IPS-18a (cell line): ENCODE measurements around the gene ZNF227.

ENCODE experiments used
- H3K27ac ChIP-seq: one replicate; pipeline ENCODE4 v1.5.1; 2013; ENCODE audit warnings: low read length
- H3K27me3 ChIP-seq: one replicate; pipeline ENCODE4 v1.6.1; 2013; ENCODE audit warnings: mild to moderate bottlenecking, low read length; ENCODE audit not compliant: control insufficient read depth, insufficient read depth
- H3K36me3 ChIP-seq: one replicate; pipeline ENCODE4 v1.6.1; 2013; ENCODE audit warnings: low read depth, low read length; ENCODE audit not compliant: control insufficient read depth
- H3K4me1 ChIP-seq: one replicate; pipeline ENCODE4 v1.6.1; 2013; ENCODE audit warnings: low read depth, low read length; ENCODE audit not compliant: control insufficient read depth
- H3K4me3 ChIP-seq: one replicate; pipeline ENCODE4 v1.5.1; 2013; ENCODE audit warnings: low read length
- H3K9ac ChIP-seq: one replicate; pipeline ENCODE4 v1.6.1; 2013; ENCODE audit warnings: mild to moderate bottlenecking, low read length, moderate library complexity
- H3K9me3 ChIP-seq: one replicate; pipeline ENCODE4 v1.6.1; 2013; ENCODE audit warnings: low read depth, low read length; ENCODE audit not compliant: control insufficient read depth

ZNF227 gene

GRCh38 chr19:44282846-44283245 lies 70.5 kb downstream of the ZNF227 start:
- H3K9me3 ChIP-seq: peaks cover 16% of the 10 kb centered on the region

GRCh38 chr19:44284968-44285367 lies 72.6 kb downstream of the ZNF227 start:
- peaks cover 24% of the 10 kb centered on the region for H3K9me3 ChIP-seq
- no peak overlapping the region for H3K9ac ChIP-seq
- peaks cover 21% of the 10 kb centered on the region for H3K36me3 ChIP-seq
- no peak overlapping the region for H3K4me3 ChIP-seq
- no peaks in the 10 kb centered on the region for H3K27me3 ChIP-seq
- H3K27ac ChIP-seq: no peak overlapping the region
- no peaks in the 10 kb centered on the region for H3K4me1 ChIP-seq

More at GRCh38 chr19:44282846-44283245, 70.5 kb downstream of the ZNF227 start:
- Histone ChIP-seq H3K27ac (no peak overlapping the region), H3K4me1 (no peaks in the 10 kb centered on the region), H3K9ac (no peak overlapping the region), H3K4me3 (no peak overlapping the region), H3K27me3 (no peaks in the 10 kb centered on the region), H3K36me3 (peaks cover 9% of the 10 kb centered on the region)
